ENCODE measurements around the gene LRRC15.
A peak's percentile ranks its signal among the peaks of the same experiment; 100 is the strongest.

The LRRC15 gene

DNA sequence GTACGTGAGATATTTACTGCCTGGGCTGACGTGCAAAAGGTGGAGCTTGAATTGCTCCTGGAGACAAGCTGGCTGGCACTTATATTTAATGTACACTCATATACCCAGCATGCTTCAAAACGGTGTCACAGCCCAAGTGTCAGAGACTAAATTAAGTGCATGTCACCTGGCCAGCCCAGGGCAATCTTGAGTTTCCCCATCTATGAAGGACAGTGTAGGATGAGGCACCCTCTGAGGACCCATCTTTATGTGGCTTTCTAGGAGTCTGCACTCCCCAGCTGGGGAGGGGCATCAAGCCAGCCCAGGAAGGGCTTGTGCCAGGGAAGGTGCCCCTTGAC lies 5.3 kb downstream of the LRRC15 start:
- DNase-seq (ENCODE audit: low read depth) = no peak

GRCh38 chr3:194360568-194360967 lies 9.0 kb downstream of the LRRC15 start:
- DNase-seq (ENCODE audit: low read depth) = no peak

- DNase-seq (ENCODE audit: low read depth) = no peak
Observed at GRCh38 chr3:194357681-194358080, 11.9 kb downstream of the LRRC15 start.

GRCh38 chr3:194355379-194355778 lies 14.2 kb downstream of the LRRC15 start:
- no peak for DNase-seq (ENCODE audit: low read depth)

DNA sequence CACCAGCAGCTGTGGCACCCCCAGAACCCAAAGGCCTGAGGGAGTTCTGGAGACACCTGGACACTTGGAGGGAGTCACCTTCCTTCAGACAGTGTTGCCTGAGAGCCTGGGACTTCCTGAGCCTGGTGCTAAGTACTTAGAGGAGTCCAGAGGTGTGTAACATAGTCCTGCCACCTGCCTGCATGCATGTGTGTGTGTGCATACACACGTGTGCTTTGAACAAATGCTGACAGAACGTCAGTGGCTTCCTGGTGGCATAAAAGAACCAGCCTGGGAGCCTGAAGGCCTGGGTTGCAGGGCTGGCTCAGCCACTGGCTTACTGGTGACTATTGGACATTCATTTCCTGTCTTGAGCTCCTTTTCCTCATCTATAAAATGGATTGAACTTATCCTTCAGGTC lies 15.2 kb downstream of the LRRC15 start:
- DNase-seq (ENCODE audit: low read depth) = no peak

GRCh38 chr3:194352667-194353246 lies 16.8 kb downstream of the LRRC15 start:
- DNase-seq (ENCODE audit: low read depth) = no peak

DNA sequence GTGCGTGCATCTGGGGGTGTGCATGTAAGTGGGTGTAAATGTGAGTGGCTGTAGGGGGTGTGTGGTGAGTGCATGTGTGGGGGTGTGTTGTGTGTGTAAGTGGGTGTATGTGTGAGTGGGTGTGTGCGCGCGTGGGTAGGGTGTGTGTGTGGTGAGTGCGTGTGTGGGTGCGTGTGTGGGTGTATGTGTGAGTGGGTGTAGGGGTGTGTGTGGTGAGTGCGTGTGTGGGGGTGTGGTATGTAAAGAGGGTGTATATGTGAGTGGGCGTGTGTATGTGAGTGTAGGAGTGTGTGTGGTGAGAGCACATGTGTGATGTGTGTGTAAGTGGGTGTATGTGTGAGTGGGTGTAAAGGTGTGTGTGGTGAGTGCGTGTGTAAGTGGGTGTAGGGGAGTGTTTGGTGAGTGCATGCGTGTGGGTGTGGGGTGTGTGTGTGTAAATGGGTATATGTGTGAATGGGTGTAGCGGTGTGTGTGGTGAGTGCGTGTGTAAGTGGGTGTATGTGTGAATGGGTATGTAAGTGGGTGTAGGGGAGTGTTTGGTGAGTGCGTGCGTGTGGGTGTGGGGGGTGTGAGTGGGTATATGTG lies 17.5 kb downstream of the LRRC15 start:
- no peak for DNase-seq (ENCODE audit: low read depth)

DNA sequence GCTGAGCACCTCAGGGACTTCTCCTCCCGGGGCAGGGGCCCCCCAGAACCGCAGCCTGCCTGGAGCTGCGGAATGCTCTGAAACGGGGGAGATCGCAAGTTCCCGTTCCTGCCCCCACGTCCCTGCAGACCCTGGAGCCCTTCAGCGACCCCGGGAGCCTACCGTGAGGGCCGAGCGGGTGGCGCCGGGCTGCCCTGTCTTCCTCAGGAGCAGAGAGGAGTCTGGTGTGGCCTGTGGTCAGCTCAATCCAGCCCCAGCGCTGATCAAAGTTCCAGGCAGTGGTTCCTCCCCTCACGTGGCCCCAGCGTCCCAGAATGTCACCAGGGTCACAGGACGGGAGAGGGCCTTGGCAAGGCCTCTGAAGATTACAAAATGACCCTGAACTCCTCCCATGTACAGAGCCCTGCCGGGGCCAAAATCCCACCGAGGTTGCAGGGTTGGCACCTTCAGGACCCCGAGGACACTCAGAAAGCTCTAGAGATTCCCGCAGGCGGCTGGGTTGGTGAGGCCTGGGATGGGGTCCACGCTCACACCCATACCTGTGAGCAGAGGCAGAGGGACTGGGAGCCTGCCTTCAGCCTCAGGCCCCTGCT lies 18.4 kb downstream of the LRRC15 start, which contains the start of gene CPN2:
TSS of gene CPN2 (minus strand) at position 249 of the 593 bp plus-strand sequence. CDS start 8,626 bp downstream, outside the sequence.
- no peak for DNase-seq (ENCODE audit: low read depth)

GRCh38 chr3:194350726-194351071 lies 18.8 kb downstream of the LRRC15 start:
- no peak for DNase-seq (ENCODE audit: low read depth)

DNA sequence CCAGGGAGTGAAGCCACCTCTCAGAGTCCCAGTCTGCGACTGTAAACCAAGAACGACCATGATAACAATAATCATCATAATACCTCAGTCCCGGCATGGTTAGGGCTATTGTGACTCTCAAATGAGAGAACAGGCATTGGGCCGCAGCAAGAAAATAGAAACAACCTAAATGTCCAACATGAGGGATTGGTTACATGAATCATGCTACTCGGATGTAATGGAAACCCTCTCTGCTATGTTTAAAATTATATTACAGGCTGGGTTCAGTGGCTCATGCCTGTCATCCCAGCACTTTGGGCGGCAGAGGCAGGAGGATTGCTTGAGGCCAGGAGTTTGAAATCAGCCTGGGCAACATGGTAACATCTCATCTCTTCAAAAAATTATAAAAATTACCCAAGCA lies 21.2 kb downstream of the LRRC15 start:
- no peak for DNase-seq (ENCODE audit: low read depth)

DNA sequence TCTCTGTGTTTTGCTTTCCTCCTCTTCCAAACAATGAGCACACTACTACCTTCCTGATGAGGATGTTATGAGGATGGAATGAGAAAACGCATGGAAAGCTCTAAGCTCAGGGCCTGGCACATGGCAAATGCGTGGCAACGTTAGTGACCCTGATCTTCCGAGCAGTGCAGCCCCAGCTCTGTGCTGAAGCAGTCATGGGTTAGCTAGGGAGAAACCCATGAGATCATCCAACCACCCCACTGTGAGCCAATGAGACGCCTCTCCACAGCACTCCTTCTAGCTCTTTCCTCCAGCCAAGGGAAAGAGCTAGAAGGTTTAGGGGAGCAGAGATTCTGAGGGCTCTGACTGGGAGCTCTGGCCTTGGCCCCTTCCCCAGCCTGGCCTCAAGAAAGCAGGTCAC lies 22.9 kb downstream of the LRRC15 start:
- DNase-seq (ENCODE audit: low read depth) = no peak

DNA sequence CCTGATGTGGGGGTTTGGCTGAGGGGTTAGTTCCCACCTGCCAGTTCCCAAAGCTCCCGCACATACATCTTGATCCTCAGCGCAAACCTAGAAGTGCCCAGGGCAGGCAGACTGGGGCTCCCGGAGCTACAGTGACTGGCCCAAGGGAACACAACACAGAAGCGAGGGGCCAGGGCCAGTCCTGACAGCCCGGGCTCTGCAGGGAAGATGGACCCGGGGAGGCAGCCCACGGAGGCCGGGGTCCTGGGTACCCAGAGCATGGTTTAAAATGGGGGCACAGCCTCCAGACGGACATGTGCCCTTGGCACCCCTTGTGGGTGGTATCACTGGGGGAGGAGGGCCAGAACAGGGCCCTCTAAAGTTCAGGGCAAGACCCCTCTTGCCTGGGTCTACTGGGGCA lies 23.5 kb downstream of the LRRC15 start:
- DNase-seq (ENCODE audit: low read depth) = no peak

DNA sequence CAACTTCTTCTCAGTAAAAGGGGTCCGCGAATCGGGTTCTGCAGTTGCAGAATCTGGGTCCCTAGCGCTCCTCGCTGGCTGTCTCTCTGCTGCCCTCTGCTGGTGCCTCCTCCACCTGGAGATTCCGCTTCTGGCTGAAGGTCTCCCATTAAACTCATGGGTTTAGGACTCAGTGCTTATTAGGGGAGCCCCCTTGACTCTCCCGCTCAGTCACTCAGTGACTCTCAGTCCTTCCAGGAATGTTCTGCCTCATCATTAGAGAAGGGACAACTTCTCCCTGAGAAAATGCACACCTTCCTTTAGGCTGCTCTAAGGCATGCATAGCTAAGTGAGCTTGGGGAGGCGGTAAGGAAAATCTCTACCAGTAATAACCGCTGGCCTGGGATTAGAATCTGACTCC lies 25.5 kb downstream of the LRRC15 start:
- peak; percentile 69 for DNase-seq (ENCODE audit: low read depth)

DNA sequence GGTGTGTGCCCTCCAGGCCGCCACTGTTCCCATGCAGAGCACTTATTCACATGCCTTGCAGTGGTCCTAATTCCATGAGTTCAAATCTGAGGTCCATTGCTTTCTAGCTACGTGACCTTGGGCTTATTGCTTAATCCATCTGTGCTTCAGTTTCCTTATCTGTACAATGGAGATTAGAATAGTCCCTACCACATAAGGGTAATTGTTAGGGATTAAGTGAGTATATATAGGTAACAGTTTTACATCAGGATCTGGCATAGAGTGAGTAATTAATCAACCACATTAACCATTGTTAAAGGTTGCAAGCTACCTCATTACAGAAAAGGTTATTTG lies 26.0 kb downstream of the LRRC15 start:
- DNase-seq (ENCODE audit: low read depth) = peak; percentile 23

DNA sequence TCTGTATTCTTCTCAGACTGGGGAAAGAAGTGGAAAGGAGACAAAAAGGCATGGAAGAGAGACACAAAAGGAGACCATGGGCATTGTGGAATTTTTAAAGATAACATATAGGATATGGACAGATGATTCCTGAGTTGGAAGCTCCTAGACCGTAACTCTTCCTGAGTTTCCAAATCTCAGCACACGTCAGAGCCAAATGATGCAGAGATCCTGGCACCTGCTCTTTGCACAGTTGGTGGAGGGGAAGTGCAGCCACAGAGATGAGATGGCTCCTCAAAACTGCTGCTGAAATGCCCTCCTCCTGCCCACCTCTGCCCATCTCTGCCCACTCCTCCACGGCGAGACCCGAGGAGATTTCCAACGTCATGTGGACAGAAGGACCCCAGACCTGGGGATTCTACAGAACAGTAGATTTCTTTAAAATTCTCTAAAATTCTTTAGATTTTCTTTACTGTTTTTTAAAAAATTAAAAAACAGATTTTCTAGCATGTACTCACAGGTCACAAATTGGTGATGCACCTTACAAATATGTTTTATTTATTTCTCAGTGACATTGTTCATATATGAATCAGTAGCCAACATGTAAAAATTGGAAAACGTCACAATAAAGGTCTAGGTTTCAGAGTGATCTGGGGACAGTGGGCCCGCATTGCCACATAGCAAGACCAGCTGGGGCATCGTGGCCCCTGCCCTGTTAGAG lies 26.5 kb downstream of the LRRC15 start:
- peak; percentile 65 for DNase-seq (ENCODE audit: low read depth)

GRCh38 chr3:194340757-194341400 lies 28.7 kb downstream of the LRRC15 start:
- DNase-seq (ENCODE audit: low read depth) = no peak

DNA sequence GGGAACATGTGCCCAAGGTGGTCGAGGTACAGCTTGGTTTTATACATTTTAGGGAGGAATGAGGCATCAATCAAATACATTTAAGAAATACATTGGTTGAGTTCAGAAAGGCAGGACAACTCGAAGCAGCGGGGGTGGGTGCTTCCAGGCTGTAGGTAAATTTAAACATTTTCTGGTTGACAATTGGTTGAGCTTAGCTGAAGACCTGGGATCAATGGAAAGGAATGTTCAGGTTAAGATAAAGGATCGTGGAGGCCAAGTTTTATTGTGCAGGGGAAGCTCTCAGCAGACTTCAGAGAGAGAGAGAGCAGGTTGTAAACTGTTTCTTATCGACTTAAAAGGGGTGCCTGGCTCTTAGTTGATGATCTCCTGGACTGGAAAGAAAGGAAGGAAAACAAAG lies 29.7 kb downstream of the LRRC15 start:
- DNase-seq (ENCODE audit: low read depth) = no peak

GRCh38 chr3:194339356-194339755 lies 30.2 kb downstream of the LRRC15 start:
- DNase-seq (ENCODE audit: low read depth) = no peak

- DNase-seq (ENCODE audit: low read depth) = no peak
Observed at GRCh38 chr3:194337965-194338753, 31.4 kb downstream of the LRRC15 start.

DNA sequence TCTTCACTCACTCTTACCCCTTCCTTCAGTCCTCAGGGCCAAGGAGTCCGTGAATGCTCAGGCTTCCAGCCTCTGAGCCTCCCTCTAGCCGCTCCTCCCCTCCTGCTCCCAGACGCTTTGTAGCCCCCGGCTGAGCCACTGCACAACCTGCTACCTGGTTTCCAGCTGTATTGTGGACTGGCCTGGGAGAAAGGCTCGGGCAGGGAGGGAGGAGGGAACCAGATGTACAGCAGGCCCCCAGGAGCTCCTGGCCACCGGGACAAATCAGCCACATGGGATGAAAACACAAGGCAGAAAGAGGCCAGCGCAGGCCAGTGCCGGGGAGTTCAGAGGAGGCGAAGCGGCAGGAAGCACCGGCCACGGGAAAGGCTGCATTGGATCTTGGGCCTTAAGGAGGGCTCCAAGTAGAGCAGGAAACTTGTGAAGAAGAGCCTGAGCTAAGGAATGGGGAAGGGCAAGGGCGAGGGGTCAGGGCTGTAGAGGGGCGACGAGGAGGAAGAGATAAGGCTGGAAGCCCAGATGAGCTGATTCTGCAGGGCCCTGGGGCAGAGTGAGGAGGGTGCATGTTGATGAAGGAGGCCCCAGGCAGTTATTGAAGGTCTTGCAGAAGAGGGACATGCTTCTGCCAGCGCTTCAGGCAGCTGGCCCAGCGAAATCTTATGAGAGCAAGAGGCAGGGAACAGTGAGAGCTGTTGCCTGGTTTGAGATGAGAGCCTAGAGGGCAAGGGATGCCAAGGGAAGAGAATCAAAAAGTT lies 32.8 kb downstream of the LRRC15 start:
- no peak for DNase-seq (ENCODE audit: low read depth)

DNA sequence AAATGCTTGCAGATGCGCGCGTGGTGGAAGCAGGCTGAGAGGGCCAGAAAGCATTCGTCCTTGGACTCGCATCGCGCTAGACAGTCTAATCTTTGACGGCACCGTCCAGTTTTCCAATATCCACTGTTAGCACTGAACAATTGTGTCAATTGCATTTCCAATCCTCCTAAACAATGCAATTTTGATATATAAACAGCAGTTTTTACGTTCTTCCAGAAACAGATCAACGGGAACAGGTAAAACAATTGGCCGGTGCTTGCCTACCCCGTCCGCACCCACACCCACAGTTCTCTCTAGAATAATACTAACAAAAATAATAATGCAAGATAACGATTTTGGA lies 35.6 kb downstream of the LRRC15 start:
- DNase-seq (ENCODE audit: low read depth) = no peak
